EH (cell line): ENCODE data around the gene STRA6.

Experiments used
- DNase-seq: peaks from one replicate; pipeline ENCODE4 v3.0.0-alpha.2; 2015; ENCODE audit warnings: low read depth

STRA6 gene

DNA sequence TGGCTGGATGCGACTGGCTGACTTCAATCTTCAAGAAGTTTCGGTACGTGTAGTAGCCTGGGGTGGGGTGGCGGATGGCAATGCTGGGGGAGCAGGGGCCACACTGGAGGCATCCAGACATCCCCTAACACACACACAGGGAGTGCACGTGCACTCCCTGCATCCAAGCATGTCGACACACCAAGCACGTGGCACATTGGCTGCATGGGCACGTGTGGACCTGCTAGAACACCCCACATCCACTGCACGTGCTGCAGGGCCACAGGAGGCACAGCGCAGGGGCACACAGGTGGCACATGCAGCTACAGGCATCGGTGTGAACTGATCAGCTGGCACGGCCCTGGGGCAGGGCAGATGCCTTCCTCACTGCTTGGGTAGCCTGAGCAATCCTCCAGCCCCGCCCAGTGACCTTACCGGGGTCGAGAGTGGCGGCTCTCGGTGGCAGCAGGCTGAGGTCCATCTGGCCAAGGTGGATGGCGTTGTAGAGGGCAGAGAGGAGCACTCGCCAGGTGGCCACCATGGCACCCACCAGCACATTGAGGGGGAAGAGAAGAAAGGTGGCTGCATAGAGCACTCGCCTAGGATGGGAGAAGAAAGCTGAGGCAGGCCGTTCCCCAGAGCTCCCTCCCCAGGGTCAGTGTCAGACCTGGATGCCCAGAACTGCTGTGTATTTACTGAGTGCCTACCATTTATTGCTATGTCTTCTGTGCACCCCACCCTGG is 21.5 kb downstream of the STRA6 start:
- DNase-seq, result no peak

DNA sequence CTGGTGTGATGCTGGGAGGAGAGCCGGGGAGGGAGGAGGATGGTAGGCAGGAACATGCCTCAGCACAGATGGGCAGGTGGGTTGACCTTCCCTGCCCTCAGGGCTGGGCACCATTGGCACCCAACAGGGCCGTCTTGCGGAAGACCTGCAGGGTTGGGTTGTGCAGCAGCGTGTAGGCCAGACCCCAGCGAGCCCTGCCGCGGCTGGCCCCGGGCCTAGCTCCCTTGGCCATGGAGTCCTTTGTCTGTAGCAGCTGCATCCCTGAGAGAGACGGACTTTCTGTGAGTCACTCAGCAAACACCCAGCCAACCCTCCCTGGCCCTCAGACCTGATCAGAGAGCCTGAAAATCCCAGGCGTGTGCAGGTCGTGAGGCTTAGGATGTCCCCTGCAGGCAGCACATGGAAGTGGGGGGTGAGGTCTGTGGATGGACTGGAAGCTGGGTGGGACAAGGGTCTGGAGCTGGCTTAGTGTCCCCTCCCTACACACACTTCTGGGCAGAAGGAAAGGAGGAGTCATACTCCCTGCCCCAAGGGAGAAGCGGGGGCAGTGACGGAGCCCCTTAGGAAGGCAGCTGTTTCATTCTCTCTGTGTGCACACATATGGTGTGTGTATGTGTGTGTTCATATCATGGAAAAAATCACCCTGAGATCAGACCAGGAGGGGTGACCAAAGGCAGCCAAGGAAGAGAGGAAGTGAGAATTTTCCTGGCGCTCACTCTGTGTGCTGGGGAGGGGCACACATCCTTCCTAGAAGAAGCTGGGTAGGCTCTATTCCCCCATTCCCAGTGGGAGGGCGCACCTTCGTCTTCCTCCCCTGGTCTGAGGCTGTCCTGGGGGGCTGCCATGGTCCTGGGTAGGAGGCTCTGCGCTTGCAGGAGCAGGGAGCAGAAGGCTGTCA is 22.4 kb downstream of the STRA6 start:
- peak; percentile 76 for DNase-seq

DNA sequence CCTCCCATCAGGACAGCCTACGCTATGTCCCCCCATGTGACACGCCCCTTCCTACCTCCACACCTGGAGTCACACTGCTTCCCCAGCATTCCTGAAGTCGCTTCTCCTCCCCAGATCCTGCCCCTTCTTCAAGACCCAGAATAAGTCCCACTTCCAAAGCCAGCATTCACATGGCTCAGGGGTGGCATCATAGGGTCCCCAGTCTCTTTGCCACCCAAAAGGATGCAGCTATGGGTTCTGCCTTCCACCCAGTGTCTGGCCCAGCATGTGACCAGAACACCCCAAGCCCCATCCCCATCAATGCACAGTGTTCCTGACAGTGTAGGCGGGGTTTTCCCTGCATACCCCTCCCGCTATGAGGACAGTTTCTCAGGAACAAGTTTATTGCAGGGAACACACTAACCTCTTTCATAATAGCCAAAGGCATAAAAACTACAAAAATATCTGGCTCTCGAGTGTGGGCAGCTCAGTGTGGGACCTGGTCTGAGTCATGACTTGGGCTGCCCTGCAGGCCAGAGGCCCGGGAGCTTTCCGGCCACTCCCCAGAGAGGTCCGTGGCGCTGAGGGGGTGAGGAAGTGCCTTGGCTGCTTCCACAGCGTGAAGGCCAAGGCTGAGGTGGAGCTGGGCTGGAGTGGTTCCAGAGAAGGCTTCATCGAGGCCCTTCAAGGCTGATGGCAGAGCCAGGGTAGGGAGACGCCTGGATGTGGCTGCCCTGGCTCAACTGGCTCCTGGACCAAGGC is 23.3 kb downstream of the STRA6 start:
- peak; percentile 98 for DNase-seq

DNA sequence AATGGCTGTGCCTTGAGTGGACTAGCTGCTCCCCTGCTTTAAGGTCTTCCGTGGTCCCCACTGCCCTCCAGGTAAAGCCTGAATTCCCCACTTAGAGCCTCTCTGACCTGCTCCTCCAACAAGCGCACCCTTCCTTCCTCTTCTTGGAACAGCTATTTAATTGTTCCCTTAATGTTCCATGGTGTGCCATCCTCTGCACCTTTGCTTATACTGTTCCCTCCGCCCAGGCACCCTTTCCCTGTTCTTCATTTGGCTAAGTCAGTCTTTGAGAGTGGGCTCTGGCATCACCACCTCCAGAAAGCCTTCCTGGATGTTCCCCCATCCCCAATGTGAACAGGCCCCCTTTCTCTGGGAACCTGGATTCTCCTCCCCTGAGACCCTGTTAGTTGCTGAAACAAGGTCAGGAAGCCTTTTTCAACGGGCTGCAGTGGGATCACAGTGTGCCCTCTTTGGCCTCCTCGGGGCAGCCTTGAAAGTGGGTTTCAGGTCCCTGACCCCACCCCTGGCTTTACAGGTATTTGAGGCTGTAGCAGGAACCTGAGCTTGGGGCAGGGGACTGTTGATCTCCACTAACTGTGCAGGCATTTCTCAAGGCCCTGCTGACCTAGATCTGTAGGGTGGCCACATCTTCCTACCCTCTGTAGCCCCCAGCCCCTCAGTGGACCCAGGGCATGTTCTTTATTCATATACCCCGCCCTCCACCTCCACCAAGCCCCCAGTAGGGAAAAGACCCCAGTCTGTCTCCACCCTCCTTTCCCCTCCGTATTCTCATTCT is 24.1 kb downstream of the STRA6 start:
- DNase-seq, result no peak

DNA sequence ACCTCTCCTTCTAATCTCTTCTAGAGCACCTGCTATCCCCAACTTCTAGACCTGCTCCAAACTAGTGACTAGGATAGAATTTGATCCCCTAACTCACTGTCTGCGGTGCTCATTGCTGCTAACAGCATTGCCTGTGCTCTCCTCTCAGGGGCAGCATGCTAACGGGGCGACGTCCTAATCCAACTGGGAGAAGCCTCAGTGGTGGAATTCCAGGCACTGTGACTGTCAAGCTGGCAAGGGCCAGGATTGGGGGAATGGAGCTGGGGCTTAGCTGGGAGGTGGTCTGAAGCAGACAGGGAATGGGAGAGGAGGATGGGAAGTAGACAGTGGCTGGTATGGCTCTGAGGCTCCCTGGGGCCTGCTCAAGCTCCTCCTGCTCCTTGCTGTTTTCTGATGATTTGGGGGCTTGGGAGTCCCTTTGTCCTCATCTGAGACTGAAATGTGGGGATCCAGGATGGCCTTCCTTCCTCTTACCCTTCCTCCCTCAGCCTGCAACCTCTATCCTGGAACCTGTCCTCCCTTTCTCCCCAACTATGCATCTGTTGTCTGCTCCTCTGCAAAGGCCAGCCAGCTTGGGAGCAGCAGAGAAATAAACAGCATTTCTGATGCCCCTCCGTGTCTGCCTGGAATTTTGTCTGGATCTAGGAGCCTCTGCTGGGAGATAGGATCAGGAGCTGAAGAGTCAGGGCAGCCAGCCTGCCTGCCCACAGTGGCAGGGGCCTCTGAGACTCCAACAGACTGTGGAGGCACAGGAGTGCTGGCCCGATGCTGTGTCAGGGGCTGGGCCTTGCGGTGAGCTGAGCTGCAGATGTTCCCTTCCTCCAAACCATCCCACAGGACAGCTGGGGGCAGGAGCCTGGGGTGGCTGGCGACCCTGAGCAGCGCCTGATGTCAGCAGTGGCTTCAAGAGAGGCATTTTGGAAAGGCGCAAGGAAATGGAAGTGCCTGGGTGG is 26.0 kb downstream of the STRA6 start:
- DNase-seq, result no peak

DNA sequence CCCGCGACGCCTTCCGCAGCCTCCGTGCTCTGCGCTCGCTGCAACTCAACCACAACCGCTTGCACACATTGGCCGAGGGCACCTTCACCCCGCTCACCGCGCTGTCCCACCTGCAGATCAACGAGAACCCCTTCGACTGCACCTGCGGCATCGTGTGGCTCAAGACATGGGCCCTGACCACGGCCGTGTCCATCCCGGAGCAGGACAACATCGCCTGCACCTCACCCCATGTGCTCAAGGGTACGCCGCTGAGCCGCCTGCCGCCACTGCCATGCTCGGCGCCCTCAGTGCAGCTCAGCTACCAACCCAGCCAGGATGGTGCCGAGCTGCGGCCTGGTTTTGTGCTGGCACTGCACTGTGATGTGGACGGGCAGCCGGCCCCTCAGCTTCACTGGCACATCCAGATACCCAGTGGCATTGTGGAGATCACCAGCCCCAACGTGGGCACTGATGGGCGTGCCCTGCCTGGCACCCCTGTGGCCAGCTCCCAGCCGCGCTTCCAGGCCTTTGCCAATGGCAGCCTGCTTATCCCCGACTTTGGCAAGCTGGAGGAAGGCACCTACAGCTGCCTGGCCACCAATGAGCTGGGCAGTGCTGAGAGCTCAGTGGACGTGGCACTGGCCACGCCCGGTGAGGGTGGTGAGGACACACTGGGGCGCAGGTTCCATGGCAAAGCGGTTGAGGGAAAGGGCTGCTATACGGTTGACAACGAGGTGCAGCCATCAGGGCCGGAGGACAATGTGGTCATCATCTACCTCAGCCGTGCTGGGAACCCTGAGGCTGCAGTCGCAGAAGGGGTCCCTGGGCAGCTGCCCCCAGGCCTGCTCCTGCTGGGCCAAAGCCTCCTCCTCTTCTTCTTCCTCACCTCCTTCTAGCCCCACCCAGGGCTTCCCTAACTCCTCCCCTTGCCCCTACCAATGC is 27.1 kb downstream of the STRA6 start:
- DNase-seq, result no peak

DNA sequence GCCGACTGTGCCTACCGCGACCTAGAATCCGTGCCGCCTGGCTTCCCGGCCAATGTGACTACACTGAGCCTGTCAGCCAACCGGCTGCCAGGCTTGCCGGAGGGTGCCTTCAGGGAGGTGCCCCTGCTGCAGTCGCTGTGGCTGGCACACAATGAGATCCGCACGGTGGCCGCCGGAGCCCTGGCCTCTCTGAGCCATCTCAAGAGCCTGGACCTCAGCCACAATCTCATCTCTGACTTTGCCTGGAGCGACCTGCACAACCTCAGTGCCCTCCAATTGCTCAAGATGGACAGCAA is 27.7 kb downstream of the STRA6 start:
- DNase-seq, result no peak

DNA sequence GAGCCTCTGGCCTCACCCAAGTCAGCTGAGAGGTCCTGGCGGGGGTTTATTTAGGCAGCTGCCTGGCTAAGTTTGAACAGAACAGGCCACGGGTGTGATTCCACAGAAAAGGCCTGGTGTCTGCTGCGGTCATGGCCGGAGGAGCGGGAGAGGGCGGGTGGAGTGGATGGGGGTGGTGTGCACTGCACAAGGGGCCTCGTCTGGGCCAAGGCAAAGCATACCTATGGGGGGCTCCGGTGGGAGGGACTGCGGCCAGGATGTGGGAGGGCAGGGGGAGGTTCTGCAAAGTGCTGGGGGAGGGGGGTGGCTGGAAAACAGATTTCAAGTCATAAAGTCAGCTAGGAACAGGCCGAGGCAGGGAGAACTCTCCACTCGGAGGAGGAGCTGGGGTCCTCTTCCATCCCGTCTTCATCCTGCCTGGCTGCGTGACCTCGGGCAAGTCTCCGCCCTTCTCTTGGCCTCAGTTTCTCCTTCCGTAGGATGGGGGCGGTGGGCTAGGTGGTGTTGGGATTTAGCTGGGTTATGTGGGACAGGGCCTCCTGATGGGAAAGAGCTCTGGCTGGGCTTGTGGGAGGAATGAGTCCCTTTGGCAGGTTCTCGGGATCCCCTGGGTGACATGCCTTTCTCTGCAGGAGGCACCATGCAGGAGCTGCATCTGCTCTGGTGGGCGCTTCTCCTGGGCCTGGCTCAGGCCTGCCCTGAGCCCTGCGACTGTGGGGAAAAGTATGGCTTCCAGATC is 28.2 kb downstream of the STRA6 start:
- DNase-seq, result no peak

DNA sequence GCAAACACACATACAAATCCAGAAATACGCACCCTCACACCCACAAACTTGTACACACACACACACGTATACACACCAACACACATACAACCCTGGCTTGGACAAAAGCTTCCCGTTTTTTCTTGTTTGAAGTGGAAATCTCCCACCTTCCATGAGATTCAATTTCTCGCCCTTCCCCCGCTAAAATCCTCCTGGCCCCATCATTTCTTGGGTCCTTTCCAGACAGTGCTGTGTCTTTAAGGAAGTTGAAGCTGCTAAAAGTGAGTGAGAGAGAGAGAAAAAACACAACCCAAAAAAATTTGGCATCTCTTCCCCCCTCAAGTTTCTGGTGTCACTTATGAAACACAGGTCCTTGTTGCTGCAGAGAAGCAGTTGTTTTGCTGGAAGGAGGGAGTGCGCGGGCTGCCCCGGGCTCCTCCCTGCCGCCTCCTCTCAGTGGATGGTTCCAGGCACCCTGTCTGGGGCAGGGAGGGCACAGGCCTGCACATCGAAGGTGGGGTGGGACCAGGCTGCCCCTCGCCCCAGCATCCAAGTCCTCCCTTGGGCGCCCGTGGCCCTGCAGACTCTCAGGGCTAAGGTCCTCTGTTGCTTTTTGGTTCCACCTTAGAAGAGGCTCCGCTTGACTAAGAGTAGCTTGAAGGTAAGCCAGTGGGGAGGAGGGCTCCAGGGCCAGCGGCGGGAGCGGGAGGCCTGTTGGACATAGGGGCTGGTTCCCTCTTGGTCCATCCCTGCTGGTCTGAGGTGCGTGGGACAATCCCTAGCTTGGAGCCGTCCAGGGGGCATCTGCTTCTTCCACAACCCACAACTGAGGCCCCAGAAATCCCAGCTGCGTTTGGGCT is 29.0 kb downstream of the STRA6 start, which contains the start of gene ISLR:
ISLR (plus strand) TSS at position 331 of the 839 bp plus-strand sequence. CDS start 1,149 bp downstream, outside the sequence.
- peak; percentile 63 for DNase-seq

DNA sequence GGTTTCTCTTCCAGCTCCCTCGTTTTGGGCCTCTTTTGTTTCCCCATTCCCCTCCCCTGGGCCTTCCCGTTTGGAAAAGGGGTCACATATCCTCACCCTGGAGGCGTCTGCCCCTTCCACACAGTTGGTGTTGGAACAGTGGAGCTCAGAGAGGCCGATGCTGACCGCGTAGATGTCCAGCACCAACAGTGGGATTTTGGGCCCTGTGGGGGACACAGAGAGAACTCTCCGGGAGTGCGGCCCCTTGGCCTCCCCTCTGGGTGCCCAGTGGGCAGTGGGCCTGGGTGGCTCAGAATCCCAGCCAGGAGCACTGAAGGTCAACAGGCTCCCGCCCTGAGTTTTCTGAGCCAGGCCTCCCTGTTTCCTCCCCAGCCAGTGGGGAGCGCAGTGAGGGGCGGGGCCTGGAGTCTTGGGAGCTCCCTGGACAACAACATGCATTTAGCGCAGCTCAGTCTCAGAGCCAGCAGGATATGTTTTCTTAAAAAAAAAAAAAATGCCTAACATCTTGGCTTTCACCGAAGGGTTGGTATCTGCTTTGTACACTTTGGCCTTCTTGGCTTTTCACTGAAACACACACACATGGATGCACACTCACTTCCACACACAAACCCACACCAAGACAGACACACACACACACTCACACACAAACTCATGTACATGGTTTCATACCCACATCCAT is 29.7 kb downstream of the STRA6 start:
- DNase-seq, result peak; percentile 36

DNA sequence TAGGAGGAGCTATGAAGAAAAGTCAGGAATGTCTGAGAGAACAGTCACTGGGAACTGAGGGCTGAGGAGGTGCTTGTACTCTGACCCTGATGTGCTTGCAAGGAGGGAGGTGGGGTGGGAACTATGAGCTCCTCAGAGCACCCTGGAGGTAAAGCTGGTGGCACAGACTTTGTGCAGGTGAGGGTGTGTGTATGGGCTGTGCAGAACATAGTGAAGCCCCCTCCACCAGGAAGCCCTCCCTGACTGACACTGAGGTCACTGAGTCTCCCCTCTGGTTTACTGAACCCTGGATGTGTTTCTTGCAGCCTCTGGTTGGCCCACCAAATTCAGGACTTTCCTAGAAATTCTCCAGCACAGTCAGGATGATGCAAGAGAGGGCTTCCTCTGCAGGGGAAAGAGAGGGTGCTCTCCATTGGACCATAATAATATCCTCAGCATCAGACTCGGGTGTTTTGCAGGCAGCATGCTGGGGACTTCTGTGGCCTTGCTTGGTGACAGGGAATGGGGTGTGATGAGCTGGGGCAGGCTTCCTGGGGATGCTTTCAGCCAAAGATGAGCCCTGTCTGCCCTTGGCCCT is 30.5 kb downstream of the STRA6 start:
- no peak for DNase-seq

DNA sequence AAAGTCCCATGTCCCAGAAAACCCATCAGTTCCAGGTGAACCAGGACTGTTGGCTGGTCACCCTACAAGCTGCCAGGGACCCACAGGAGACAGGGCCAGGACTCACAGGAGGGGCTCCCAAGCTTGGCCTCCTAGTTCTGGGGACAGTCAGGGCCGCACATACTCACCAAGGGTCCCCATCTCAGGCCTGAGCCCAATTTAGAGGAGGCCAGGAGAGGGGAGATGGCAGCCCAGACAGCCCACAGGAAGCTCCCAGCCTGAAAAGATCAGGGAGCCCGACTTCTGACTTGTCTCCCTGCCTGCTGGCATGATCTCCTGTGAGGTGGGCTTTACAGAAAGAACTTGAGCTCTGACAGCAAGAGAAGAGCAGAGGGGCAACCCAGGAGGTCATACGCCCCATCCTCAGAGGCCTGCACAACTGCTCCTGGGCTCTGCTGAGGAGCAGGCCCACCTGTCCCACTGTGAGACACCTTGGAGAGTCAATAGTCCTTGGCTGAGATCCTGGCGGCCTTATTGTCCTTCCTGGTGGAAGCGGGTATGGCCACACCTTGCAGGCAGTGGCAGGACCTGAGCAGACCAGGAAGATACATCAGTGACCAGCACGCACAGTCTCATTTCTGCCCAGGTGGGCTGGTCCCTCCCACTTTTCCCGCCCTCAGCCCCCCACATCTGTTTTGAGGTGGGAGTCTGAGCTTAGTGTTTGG is 31.6 kb downstream of the STRA6 start:
- no peak for DNase-seq

DNA sequence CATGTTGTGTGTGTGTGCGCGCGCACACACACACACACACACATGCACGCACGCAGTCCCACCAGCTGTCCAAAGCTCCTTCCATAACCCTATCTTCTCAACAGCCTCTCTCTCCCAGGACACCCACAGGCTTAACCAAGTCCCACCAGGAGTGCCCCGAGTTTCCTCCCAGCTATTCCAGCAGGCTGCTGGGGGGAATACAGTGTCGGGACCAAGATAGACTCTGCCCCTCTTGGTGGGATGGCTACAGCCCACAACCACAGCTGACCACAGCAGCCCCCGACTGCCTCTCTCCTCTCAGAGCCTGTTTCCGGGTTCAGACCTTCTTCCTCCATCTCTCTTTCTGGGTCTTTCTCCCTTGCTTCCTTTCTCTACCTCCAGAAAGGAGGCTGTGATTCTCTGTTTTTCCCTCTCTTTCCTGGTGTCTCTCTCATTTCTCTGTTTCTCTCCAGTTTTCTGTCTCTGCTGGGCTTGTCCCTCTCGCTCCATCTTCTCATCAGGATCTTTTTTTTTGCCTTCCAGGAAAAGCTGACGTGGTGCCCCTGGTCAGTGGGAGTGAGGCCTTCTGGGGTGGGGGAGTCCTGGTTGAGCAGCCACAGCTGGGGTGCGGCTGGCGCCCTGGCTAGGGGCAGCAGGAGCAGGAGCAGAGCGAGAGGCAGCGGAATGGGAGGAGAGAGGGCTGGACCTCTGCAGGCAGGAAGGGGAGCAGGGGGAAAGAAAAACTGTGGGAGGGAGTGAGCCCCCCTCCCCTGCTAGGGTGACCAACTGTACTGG is 32.3 kb downstream of the STRA6 start:
- no peak for DNase-seq

DNA sequence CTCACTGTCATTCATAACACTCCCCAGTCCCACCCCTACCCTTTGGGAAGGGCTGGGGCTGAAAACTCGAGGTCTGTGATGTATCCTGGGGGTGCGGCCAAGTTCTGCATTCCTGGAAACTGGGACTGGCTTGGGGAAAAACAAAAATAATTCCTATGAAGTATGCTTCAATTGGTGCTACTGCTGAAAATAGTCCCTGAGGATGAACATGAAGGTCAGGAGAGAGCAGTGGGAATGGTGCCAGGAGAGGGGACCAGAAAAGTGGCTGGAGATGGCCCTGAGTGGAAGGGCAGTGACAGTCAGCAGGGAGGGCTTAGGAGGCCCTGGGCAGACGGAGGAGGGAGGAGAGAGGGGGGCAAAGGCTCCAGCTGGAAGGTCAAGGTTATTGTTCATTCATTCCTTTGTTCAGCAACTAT is 33.9 kb downstream of the STRA6 start:
- no peak for DNase-seq

DNA sequence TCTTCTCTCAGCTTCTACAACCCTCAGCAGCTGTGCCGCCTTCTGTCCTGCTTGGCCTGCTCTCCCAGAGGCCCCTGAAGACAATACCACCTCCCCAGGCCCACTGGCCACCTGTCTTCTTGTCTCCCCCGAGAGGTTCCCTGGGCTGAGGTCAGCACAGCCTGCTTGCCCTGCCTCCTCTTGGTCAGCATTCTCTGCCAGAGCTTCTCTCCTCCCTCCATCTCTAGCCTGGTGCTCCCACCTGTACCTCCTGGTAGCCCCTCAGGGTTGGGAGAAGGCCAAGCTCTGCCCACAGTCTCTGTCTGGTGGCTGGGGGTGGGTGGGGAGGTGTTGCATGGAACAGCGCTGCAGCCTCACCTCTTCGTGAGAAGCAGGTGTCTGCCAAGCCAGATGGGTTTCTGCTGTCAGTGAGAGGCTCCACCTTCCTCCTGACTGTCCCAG is 34.7 kb downstream of the STRA6 start:
- no peak for DNase-seq

DNA sequence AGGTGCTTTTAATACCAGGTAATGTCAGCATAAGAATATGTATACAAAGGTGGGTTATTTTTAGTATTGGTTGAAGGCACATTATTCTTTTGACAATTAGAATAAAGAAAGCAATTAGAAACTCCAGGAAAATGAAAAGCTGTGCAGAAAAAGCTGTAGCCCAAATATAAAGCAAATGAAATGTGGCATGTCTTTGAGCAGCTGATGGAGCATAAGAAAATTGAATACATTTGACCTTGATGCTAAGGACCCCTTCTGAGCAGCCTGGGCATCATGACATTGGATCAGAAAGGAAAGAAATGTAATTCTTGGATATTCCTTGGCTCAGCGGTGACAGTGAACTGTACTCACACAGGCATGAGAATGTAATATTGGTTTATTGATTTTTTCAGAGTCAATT is 37.1 kb downstream of the STRA6 start:
- DNase-seq, result no peak
